Brain microvascular endothelial cell (primary cell): ENCODE measurements around the gene RASL12.

Experiments used
- DNase-seq: peaks from one replicate; pipeline ENCODE4 v3.0.0-alpha.2; 2020
- H3K27ac ChIP-seq: fragments of 250-450 bp; sonication (Bioruptor Pico); 2 replicates; pipeline ENCODE4 v1.5.1; 2020; ENCODE audit warnings: mild to moderate bottlenecking, moderate library complexity
- H3K27me3 ChIP-seq: fragments of 250-450 bp; sonication (Bioruptor Pico); replicated peaks from 2 replicates; pipeline ENCODE4 v1.5.1; 2020; ENCODE audit warnings: mild to moderate bottlenecking
- H3K36me3 ChIP-seq: fragments of 250-450 bp; sonication (Bioruptor Pico); replicated peaks from 2 replicates; pipeline ENCODE4 v1.5.1; 2020; ENCODE audit warnings: mild to moderate bottlenecking
- H3K4me3 ChIP-seq: 2 replicates; pipeline ENCODE4 v1.5.1; 2011; ENCODE audit warnings: low read depth, mild to moderate bottlenecking, control low read depth, low read length, moderate library complexity
- in situ Hi-C: cut with HindIII; loops from 2 replicates; pipeline ENCODE4 v1.10.0; 2017; ENCODE audit warnings: low sequenced_read_pairs, low pct_ligation_motif_present
- TF ChIP-seq, protein P1 (sequence below): IDR thresholded peaks from 2 replicates; pipeline ENCODE4 v1.5.1; 2011; ENCODE audit warnings: low read depth, mild to moderate bottlenecking, moderate library complexity, low read length, control low read depth, inconsistent platforms; ENCODE audit errors: missing control alignments

RASL12 gene

DNA sequence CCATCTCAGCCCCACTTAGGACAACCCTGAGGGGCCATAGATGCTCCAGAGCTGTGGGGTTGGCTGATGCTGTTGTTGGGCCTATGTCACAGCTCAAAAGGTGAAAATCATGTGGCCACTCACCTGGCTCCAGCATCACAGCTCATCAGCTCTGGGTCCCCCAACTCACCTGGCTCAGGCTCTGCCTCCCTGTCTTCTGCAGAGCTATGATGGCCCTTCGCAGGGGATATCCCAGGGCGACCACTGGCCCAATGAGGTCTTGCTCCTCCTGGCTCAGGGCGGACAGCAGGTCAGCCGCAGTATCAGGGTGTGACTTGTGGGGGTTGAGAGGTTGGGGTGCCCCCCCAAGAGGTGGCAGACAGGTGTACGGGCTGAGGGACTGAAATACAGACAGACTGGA lies 31.5 kb upstream of the RASL12 start:
- Histone ChIP-seq H3K27me3 (no peaks in the 10 kb centered on the region), H3K27ac (no peak overlapping the region), H3K36me3 (peaks cover 9% of the 10 kb centered on the region), H3K4me3 (no peak overlapping the region)
- DNase-seq, result no peak
- in situ Hi-C loops, result no loop called here
- TF ChIP-seq, protein P1, sequence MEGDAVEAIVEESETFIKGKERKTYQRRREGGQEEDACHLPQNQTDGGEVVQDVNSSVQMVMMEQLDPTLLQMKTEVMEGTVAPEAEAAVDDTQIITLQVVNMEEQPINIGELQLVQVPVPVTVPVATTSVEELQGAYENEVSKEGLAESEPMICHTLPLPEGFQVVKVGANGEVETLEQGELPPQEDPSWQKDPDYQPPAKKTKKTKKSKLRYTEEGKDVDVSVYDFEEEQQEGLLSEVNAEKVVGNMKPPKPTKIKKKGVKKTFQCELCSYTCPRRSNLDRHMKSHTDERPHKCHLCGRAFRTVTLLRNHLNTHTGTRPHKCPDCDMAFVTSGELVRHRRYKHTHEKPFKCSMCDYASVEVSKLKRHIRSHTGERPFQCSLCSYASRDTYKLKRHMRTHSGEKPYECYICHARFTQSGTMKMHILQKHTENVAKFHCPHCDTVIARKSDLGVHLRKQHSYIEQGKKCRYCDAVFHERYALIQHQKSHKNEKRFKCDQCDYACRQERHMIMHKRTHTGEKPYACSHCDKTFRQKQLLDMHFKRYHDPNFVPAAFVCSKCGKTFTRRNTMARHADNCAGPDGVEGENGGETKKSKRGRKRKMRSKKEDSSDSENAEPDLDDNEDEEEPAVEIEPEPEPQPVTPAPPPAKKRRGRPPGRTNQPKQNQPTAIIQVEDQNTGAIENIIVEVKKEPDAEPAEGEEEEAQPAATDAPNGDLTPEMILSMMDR, result no peak

DNA sequence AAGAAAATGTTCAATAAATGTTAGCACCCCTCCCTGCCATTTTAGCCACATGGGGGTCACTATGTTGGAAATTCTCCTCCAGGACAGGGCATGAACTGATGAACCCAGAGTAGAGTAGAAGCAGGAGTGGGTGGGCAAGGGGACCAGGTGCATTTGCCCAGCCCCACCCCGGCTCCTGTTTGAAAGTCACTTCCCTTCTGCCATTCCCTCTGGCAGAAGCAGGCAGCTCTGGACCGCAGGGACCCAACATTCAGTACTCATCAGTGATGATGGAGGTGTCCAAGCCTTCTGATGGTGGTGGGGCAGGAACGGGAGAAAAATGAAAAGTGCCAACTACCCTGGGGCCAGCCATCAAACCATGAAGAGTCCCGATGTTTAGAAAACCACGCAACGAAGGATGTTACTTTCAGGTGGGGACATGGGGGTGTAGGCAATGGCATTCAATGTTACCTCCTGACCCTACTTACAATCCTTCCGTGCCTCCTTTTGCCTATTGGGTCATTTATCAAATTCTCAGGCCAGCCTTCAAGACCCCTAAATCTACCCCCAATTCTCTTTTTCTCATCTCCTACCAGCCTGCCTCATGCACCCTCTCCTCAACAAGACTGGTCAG lies 30.0 kb upstream of the RASL12 start:
- DNase-seq, result no peak
- no peak overlapping the region for H3K27ac ChIP-seq
- no peaks in the 10 kb centered on the region for H3K27me3 ChIP-seq
- no peak overlapping the region for H3K4me3 ChIP-seq
- in situ Hi-C loops, result no loop called here
- peaks cover 9% of the 10 kb centered on the region for H3K36me3 ChIP-seq
- TF ChIP-seq, protein P1, result no peak

DNA sequence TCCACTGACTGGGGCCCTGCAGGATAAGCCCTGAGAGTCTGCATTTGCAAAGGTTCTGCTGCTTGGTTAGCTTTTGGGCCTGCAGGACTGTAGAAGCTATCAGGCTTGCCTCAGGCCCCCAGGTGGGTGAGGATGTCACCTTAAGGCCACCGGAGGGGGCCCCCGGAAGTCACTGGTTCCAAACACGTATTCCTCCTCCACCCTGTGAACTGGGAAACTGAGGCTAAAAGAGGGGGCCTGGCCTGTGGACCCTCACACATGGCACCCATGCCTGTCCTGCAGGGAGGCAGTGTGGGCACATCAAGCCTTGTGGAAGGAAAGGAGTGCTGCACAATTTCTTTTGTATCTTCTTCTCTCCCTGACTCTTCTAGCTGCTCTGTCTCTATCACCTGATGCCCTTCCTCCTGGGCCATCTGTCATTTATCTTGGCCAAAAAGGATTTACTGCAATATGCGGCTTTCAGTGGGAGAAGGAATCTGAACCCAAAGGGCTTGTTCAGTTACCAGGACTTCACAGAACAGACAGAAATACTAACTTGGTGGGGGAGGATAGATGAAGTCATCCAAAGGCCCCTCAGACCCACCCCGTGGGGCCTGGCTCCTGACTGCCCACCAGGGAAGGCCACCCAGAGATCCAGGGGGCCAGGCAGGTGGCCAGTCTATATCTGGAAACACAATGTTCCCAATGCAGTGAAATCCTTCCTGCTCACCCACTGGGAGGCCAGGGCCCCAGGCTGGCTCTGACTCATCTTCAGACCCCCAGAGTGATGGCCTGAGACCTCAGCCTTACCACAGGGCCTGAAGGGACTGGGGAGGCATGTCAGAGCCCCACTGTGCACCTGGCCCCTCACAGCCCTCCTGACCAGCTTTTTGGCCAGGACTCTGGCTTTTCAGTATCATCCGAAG lies 28.9 kb upstream of the RASL12 start:
- H3K27ac ChIP-seq, result no peak overlapping the region
- TF ChIP-seq, protein P1, result no peak
- H3K4me3 ChIP-seq, result no peak overlapping the region
- in situ Hi-C loops, result no loop called here
- peaks cover 6% of the 10 kb centered on the region for H3K36me3 ChIP-seq
- no peak for DNase-seq
- H3K27me3 ChIP-seq, result no peaks in the 10 kb centered on the region

DNA sequence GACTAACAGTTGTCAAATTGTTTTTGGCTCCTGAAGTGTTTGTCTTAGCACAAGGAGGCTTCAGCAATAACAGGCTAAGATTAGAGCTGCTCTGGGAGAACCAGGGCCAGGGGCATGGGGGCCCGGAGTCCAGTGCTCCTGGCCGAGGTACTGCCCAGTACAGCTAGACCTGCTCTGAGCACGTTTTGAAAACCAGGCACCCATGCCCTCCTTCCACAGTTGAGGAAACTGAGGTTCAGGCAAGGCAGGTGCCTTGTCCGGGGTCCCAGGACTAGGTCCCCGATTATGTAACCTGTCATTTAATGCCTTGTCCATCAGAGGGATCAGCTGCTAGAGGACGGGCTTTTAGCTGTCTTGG lies 27.9 kb upstream of the RASL12 start:
- no peak overlapping the region for H3K4me3 ChIP-seq

DNA sequence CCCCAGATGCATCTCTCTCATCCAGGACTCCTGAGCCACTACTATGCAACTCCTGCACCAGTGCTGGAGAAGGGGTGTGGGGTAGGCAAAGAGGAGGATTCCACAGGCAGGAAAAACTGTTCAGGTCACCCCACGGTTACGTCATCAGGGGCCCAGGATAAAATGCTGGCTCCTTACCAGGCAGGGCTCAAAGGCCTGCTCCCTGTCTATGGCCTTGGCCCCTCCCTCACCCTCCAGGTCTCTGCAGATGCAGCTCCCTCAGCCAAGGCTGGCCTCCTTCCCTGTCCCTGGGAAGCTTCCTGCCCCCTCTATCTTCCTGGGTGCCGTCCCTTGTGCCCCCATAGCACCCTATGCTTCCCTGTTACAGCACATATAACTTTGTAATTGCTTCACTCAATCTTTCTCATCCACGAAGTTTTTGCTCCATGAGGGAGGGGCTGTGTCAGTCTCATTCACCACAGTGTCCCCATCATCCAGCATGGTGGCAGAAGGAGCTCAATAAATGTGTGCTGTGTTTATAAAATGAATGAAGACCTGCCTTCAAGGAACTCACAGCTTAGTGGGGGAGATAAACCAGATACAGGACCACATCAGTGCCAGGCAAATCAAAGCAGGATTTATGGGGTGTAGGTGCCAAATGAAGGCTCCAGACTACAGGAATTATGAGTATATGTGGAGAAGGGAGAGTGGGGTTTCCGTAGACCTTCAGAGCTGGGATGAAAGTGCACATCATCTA lies 27.4 kb upstream of the RASL12 start:
- Histone ChIP-seq H3K27me3 (no peaks in the 10 kb centered on the region), H3K27ac (no peak overlapping the region), H3K36me3 (peaks cover 6% of the 10 kb centered on the region), H3K4me3 (no peak overlapping the region)
- TF ChIP-seq, protein P1, result no peak
- no peak for DNase-seq
- in situ Hi-C loops, result no loop called here

More for the DNA sequence above, 27.9 kb upstream of the RASL12 start:
- TF ChIP-seq, protein P1, result no peak
- in situ Hi-C loops, result no loop called here
- Histone ChIP-seq H3K27ac (no peak overlapping the region), H3K27me3 (no peaks in the 10 kb centered on the region), H3K36me3 (peaks cover 6% of the 10 kb centered on the region)
- no peak for DNase-seq
